Stimulated activated naive CD4-positive, alpha-beta T cell treated with Interleukin-2 at 50 U/mL for 16 hours (primary cell): ENCODE results near the gene IL1R2.
A peak's percentile ranks its signal among the peaks of the same experiment; 100 is the strongest.

Source experiments
- DNase-seq: peaks from one replicate; lab custom pipeline; 2025; lab: John Stamatoyannopoulos, UW

The IL1R2 gene

GRCh38 chr2:102041351-102041750 lies 49.6 kb downstream of the IL1R2 start:
- DNase-seq = no peak

- DNase-seq = no peak
Measured at GRCh38 chr2:102042196-102043081, 50.7 kb downstream of the IL1R2 start.

- DNase-seq = no peak
Measured at GRCh38 chr2:102043560-102043959, 51.8 kb downstream of the IL1R2 start.

DNA sequence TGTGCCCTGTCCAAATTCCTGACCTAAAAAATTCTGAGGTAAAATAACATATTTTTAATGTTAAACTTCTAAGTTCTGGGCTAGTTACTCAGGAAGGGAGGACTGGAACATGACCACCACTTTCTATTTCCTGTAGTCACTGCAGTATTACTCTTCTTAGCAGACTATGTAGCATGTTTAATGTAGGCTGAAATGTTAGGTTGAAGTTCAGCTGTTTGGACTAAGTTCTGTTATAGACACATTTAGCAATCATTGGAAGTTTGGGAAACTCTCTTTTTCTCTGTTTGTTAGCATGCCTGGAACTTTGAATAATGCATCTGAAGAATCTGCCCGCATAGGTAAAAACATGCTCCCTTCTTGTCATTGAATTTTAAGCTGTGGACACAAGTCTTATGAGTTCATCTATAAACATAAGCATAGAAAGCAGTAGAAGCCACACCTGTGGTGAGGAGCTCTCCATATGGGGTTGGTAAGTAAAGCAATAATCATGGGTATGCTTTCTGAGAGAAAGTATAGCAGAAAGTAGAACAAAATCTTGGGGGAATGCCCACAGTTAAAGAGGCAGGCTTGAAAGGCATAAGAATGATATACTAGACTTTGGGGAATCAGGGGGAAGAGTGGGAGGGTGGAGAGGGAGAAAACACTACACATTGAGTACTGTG lies 52.6 kb downstream of the IL1R2 start:
- no peak for DNase-seq

GRCh38 chr2:102044967-102045489 lies 53.3 kb downstream of the IL1R2 start:
- DNase-seq = no peak

GRCh38 chr2:102045697-102046096 lies 53.9 kb downstream of the IL1R2 start:
- DNase-seq = no peak

DNA sequence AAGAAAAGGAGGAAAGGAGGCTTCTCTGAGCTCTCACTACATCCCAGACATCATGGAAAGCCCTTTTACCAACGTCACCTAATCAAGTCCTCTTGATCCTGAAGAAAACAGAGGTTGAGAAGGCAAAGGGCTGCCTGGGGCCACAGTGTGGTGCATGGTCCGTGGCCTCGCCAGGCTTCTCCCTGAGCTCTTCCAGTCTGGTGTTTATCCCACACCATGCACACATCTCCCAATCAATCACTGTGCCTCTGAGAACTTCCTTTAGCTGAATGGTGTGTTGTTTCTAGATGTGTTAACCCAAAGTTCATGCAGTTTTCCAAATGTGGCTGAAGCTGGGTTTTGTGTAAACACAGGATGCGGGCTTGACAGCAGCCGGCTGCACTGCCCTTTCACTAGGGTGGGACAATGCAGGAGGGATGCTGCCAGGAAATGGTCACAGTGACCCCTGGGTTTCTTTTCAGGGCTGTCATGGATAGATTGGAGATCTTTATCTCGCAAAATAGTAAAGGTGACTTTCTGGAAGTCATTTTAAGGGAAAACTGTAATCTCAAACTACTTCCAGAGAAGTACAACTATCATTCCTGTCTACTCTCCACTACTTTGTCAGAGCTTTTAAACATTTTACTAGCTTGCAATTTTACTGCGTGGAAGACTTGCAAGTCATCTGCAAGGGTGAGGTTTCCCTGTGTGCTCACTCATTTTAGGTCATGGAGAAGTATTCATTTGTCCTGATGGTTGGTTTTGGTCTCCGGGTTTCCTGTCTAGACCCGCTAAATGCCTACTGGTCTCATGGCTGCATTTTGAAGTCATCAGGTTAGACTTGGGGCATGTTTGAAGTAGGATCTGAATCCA lies 54.6 kb downstream of the IL1R2 start:
- DNase-seq = no peak

DNA sequence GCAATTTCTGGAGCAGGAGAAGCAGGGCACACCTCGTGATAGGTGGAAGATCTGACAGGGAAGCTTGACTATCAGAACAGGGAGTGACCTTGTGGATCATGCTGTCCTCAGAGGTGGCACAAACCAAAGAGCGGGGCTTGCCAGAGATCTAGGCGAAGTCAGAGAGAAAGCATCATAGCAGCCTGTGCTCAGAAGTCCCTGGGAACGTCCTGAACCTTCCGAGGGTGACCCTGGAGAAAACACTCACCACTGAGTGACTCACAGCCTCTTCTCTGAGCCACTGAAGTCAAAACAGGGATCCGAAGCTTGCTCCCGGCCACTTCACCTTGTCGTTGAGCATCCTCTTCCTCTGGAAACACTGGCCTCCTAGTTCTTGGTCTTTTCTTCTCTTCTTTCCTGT lies 56.7 kb downstream of the IL1R2 start:
- no peak for DNase-seq

DNA sequence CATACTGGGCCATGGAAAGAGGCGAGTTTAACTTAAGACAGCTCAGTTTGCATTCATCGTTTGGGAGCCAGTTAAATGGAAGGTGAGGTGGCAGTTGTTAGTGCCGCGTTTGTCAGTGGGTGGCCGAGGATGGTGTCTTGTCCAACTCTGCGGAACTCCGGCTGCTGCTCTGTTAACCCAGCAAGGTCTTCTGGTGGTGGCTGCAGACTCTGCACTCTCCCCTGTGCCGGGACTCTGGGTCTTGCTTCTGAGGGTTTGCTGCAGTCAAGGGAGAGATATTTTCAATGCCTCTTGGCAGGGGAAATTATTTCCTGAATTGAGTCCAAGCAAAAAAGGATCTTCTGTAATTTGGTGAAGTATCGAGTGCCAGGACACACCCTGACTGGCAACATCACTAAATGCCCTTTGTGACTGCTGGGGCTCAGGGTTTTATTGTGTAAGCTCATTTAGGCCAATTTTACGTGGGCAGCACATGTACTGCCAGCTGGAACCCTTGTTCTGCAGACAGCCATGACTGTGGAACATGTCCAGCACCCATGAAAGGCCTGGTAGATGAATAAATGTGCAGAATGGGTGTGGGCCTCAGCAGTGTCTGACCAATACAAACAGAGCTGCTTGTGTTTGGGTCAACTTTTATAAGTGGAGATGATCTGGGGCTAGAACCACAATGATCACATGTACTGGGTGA lies 58.1 kb downstream of the IL1R2 start:
- no peak for DNase-seq

DNA sequence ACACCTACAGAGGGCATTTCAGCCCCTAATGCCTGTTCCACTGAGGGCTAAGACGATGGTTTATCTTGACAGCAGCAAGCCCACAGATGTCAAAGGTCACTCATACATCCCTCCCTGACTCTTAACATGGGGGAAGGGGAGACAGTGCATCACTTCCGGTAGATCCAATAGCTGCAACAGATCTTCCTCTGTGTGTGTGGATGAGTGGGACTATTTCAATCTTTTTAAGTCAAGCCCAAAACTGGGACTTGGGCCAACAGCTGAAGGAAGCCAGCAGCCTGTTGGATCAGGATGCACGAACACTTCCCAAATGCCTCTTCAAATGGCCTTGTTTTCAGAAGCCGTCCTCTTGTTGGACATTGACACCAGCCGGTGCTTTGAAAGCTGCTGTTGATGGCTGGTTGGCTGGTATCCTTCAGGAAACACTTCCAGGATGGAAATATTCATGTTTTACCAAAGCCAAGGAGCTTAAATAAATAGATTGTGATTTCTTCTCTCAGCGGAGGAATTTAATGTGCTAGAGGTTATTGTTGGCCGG lies 59.2 kb downstream of the IL1R2 start:
- DNase-seq = no peak

DNA sequence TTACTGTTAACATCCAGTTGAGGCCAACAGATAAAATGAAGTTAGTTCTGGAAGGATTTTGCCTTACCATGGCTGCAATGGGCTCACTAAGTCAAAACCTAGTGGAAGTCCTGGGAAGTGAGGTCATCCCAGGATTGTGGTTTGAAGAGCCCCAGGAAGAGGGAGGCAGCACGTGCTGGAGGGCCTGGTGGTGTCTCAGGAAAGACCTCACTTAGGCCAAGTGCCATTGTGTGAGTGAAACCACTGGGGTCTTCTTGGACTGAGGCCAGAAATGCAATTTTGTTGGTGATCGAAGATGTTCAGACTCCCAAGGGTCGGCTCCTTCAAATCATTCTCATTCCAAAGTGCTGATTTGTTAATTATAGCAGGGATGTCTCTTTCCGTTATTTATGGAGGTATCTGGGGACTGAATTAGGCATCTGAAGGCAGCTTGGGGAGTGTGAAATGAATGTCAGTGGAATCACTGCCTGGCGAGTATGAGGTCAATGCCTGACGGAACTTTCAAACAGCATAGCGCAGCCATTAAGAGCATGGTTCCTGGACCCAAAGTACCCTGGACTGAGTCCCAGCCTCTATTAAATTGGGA lies 60.0 kb downstream of the IL1R2 start:
- DNase-seq = no peak

DNA sequence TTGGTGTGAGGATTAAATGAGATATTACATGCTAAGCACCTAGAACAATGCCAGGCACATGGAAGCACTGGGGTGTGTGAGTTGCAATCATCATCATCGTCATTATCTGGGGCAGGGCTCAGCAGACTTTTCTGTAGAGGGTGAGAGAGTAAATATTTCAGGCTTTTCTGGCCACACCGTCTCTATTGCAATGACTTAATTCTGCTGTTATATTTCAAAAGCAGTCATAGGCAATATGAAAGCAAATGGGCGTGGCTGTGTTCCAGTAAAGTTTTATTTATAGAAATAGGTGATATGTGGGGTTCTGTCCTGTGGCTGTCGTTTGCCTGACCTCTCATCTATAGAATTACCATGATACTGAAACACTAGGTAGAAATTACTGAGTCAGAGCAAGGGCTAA lies 60.6 kb downstream of the IL1R2 start:
- no peak for DNase-seq

DNA sequence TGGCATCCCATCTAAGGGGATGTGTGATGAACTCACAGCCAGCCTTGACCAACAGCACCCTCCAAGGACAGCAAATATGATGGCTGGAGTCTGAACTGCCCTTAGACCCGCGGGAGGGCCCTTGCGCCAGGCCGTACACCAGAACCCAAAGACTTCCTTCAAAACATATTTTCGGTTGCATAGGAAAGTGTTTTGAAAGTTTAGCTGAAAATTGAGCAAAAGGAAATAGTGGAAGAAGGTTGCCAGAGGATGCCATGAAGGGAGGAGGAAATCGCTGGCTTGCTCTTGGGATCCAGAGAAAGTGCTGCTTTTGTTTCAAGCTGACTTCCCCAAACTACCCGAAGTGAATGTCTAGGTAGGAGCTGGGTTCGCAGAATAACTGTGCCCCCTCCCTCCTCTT lies 61.3 kb downstream of the IL1R2 start:
- no peak for DNase-seq

DNA sequence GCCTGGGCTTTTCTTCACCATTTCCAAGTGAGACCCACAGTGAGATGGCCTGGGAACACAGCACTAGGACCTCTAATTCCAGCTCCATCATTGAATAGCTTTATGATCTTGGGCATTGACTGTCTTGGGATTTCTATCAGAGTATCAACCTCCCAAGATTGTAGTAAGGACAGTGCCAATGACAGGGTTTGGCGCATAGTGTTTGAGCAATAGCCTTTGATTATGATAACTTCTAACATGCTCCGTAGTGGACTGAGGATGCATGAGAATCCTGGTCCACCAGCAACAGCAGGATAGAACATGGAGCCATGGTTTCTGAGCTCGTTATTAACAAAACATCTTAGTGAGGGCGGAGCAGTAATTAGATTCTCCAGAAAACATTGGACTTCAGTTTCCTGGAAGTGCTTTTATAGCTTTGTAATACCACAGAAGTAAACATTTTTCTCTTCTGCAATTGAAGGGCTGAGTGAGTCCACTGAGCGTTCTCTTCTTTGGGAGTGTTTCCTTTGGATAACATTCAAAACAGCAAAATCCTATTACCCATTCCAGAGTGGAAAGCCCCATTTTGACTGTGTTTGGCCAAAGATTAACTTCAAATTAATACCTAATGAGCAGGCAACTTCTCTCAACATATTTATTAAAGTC lies 63.7 kb downstream of the IL1R2 start:
- no peak for DNase-seq

DNA sequence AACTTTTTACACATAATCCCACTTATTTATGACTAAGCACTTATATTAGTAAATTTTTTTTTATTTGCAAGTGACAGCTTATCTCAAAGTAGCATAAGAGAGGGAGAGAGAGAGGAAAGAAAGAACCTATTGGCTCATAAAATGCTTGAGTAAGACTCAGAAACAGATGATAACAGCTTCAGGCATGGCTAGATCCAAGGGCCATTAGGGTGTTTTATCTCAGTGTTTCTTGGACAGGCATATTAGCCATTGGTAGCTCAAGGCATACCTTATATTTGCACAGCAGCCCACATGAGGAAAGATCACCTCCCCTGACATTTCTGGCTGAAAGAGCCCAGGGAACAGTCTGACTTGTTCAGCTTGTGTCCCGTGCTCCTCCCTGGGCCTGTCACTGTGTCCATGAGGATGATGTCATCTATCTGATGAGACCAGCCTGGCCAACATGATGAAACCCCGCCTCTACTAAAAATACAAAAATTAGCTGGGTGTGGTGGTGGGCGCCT lies 64.4 kb downstream of the IL1R2 start:
- no peak for DNase-seq

DNA sequence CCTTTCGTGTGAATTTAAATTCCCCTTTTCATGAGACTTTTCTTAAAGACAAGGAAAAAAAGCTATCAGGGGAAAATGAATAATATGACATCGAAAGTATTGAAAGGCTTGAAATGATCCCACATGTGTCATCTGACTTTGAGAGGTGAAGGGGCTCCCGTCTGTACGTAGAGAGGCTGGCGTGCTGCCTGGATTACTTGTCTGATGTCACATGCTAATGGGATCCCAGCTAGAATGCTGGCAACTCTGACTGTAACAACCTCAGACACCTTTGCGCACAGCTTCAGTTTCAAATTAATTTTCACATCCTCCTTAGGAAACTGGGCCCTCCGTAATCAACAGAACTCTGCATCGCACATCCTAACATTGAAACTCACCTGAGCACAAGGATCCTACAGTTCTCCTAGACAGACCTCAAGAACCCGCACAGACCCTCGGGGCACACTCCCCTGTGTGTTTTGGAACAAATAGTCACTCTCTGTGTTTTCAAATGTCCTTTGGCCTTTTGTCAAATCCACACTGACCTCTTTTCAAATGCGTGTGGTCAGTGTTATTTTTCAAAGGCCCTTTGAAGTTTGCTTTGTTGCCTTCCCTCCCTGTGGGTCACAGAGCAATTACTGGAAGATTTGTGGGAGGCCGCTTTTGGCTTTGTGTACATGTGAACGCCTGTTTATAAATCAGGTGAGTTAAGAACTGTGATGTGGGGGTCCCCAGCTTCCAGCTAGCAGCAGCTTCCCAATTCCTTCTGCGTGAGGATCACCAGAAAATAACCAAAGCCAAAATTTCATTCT lies 65.9 kb downstream of the IL1R2 start:
- DNase-seq = peak; percentile 22

GRCh38 chr2:102058293-102058833 lies 66.6 kb downstream of the IL1R2 start:
- DNase-seq = no peak

- no peak for DNase-seq
Measured at GRCh38 chr2:102059151-102059550, 67.4 kb downstream of the IL1R2 start.

GRCh38 chr2:102060047-102060446 lies 68.3 kb downstream of the IL1R2 start:
- no peak for DNase-seq
